Measurements from ENCODE around the gene SNCG. TPM values are rescaled to one million over a fixed set of nuclear protein-coding genes. Genes with fewer than 3 reads are reported as not detected.
"Not testable (repeated sequence)": the region's sequence is repeated elsewhere in the genome, so short reads cannot be mapped to it uniquely, and the experiment has no call there.

The SNCG gene
- total RNA-seq, 1 experiment from 2014 or later, result 7.2 TPM

- no peaks in the 10 kb centered on the region for H3K27me3 Mint-ChIP-seq (ENCODE audit: unreplicated experiment)
- intact Hi-C loops (cut with micrococcal nuclease; ENCODE audit: unreplicated experiment), result no loop called here
- no peak for DNase-seq
- H3K4me1 Mint-ChIP-seq (ENCODE audit: low read depth, unreplicated experiment), result peaks cover 2% of the 10 kb centered on the region
- CTCF ChIA-PET, result no interaction called here
- TF ChIP-seq, protein P1, sequence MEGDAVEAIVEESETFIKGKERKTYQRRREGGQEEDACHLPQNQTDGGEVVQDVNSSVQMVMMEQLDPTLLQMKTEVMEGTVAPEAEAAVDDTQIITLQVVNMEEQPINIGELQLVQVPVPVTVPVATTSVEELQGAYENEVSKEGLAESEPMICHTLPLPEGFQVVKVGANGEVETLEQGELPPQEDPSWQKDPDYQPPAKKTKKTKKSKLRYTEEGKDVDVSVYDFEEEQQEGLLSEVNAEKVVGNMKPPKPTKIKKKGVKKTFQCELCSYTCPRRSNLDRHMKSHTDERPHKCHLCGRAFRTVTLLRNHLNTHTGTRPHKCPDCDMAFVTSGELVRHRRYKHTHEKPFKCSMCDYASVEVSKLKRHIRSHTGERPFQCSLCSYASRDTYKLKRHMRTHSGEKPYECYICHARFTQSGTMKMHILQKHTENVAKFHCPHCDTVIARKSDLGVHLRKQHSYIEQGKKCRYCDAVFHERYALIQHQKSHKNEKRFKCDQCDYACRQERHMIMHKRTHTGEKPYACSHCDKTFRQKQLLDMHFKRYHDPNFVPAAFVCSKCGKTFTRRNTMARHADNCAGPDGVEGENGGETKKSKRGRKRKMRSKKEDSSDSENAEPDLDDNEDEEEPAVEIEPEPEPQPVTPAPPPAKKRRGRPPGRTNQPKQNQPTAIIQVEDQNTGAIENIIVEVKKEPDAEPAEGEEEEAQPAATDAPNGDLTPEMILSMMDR (IDR thresholded peaks at IDR 0.05; ENCODE audit: unreplicated experiment), result no peak
- no TSS peak for BruUV-seq (replicated peaks)
- no peaks in the 10 kb centered on the region for H3K9me3 Mint-ChIP-seq (ENCODE audit: low read depth, unreplicated experiment)
- no peak overlapping the region for H3K27ac Mint-ChIP-seq (ENCODE audit: unreplicated experiment)
- H3K36me3 Mint-ChIP-seq (ENCODE audit: insufficient read depth, unreplicated experiment), result peaks cover 10% of the 10 kb centered on the region
- H3K4me3 Mint-ChIP-seq (ENCODE audit: low read depth, unreplicated experiment), result no peak overlapping the region
Measured at GRCh38 chr10:86936661-86937501, 21.5 kb upstream of the SNCG start.

DNA sequence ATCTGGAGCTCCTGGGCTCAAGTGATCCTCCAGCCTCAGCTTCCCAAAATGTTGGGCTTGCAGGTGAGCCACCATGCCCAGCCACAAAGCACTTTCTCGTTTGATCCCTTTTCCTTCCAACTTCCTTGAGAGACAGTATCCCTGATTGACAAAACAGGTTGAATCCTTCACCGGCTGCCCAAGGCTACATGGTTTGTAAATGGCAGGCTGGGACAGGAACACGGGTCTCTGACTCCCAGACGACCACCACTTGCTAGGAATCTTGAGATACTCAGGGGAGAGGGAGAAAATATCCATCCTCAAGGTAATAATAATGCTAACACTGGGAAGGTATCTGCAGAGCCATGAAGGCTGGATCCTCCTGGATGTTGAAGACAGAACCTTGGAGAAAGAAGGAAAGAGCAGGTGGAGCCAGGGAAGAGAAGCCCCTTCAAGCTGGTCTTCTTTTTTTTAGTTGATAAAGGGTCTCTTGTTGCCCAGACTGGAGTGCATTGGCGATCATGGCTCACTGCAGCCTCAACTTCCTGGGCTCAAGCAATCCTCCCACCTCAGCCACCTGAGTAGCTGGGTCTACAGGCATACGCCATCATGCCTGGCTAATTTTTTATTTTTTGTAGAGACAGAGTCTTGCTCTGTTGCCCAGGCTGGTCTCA, 20.8 kb upstream of the SNCG start:
- peaks cover 8% of the 10 kb centered on the region for H3K36me3 Mint-ChIP-seq (ENCODE audit: insufficient read depth, unreplicated experiment)
- H3K4me3 Mint-ChIP-seq (ENCODE audit: low read depth, unreplicated experiment), result no peak overlapping the region
- intact Hi-C loops (cut with micrococcal nuclease; ENCODE audit: unreplicated experiment), result no loop called here
- no TSS peak for BruUV-seq (replicated peaks)
- no peak overlapping the region for H3K27ac Mint-ChIP-seq (ENCODE audit: unreplicated experiment)
- no peaks in the 10 kb centered on the region for H3K9me3 Mint-ChIP-seq (ENCODE audit: low read depth, unreplicated experiment)
- H3K27me3 Mint-ChIP-seq (ENCODE audit: unreplicated experiment), result no peaks in the 10 kb centered on the region
- TF ChIP-seq, protein P1 (IDR thresholded peaks at IDR 0.05; ENCODE audit: unreplicated experiment), result no peak
- CTCF ChIA-PET, result no interaction called here
- DNase-seq, result no peak
- no peaks in the 10 kb centered on the region for H3K4me1 Mint-ChIP-seq (ENCODE audit: low read depth, unreplicated experiment)

- H3K9me3 Mint-ChIP-seq (ENCODE audit: low read depth, unreplicated experiment), result no peaks in the 10 kb centered on the region
- H3K36me3 Mint-ChIP-seq (ENCODE audit: insufficient read depth, unreplicated experiment), result peaks cover 5% of the 10 kb centered on the region
- TF ChIP-seq, protein P1 (IDR thresholded peaks at IDR 0.05; ENCODE audit: unreplicated experiment), result no peak
- DNase-seq, result no peak
- no peak overlapping the region for H3K4me3 Mint-ChIP-seq (ENCODE audit: low read depth, unreplicated experiment)
- H3K27ac Mint-ChIP-seq (ENCODE audit: unreplicated experiment), result no peak overlapping the region
- H3K27me3 Mint-ChIP-seq (ENCODE audit: unreplicated experiment), result no peaks in the 10 kb centered on the region
- intact Hi-C loops (cut with micrococcal nuclease; ENCODE audit: unreplicated experiment), result no loop called here
- BruUV-seq (replicated peaks), result no TSS peak
- H3K4me1 Mint-ChIP-seq (ENCODE audit: low read depth, unreplicated experiment), result no peaks in the 10 kb centered on the region
- CTCF ChIA-PET, result no interaction called here
Measured at GRCh38 chr10:86938260-86938659, 20.1 kb upstream of the SNCG start.

DNA sequence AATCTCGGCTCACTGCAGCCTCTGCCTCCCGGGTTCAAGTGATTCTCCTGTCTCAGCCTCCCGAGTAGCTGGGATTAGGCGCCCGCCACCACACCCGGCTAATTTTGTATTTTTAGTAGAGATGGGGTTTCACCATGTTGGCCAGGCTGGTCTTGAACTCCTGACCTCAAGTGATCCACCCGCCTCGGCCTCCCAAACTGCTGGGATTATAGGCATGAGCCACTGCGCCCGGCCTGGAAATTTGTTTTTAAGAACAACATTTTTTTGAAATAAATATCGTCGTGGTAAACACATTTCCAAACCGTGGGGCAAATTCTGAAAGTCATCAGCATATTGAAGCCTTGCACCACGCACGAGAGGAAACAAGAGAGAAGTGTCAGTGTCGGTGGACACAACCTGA, 18.3 kb upstream of the SNCG start:
- H3K9me3 Mint-ChIP-seq (ENCODE audit: low read depth, unreplicated experiment); H3K36me3 Mint-ChIP-seq (ENCODE audit: insufficient read depth, unreplicated experiment); intact Hi-C loops (cut with micrococcal nuclease; ENCODE audit: unreplicated experiment); H3K4me3 Mint-ChIP-seq (ENCODE audit: low read depth, unreplicated experiment); H3K4me1 Mint-ChIP-seq (ENCODE audit: low read depth, unreplicated experiment); BruUV-seq (replicated peaks); H3K27ac Mint-ChIP-seq (ENCODE audit: unreplicated experiment); DNase-seq; H3K27me3 Mint-ChIP-seq (ENCODE audit: unreplicated experiment): not testable (repeated sequence)
- CTCF ChIA-PET, result interaction anchor here (0.6 to 1.8 kb wide), 2 partner anchors 26 to 50 kb away, joined by 3 to 5 read pairs; no protein-coding TSS in a partner anchor
